GM12878 (cell line): ENCODE results near the gene SLC39A11.

Experiments used
- EGR1 ChIP-seq, 2 experiments: IDR thresholded peaks; 1 replicate in 1 of 2; 2 replicates in 1 of 2; pipeline ENCODE4 v1.6.1; 2011 to 2012; ENCODE audit warnings: low read depth in 2 of 2, low read length in 2 of 2, borderline replicate concordance in 1 of 2, mild to moderate bottlenecking in 1 of 2, moderate library complexity in 1 of 2
- IRF4 ChIP-seq: IDR thresholded peaks from 2 replicates; pipeline ENCODE4 v1.6.1; 2011; ENCODE audit warnings: low read depth, low read length
- MXI1 ChIP-seq: fragments of 150-350 bp; IDR thresholded peaks from 2 replicates; pipeline ENCODE4 v1.6.1; 2011; ENCODE audit warnings: low read depth, mild to moderate bottlenecking, inconsistent platforms, low read length, improper control_type of control experiment
- NRF1 ChIP-seq: conservative IDR thresholded peaks from 2 replicates; pipeline ENCODE4 v1.6.1; 2011; ENCODE audit warnings: mild to moderate bottlenecking, low read depth, low read length, improper control_type of control experiment
- RB1 ChIP-seq: fragments of 450-650 bp; formaldehyde crosslinking; IDR thresholded peaks from 2 replicates; pipeline ENCODE4 v1.6.1; 2017; ENCODE audit warnings: mild to moderate bottlenecking, borderline replicate concordance
- TARDBP ChIP-seq: IDR thresholded peaks from 2 replicates; pipeline ENCODE4 v1.6.1; 2016; ENCODE audit warnings: borderline replicate concordance
- TF ChIP-seq, protein P1 (sequence below), 3 experiments: IDR thresholded peaks in 2 of 3; conservative IDR thresholded peaks in 1 of 3; 2 replicates each; pipeline ENCODE4 v1.5.1; 2011; ENCODE audit warnings: low read depth in 3 of 3, low read length in 3 of 3, mild to moderate bottlenecking in 3 of 3, control low read depth in 2 of 3, moderate library complexity in 2 of 3, inconsistent platforms in 1 of 3, mixed read lengths in 1 of 3; ENCODE audit not compliant: control insufficient read depth in 2 of 3, insufficient read depth in 1 of 3; ENCODE audit errors: extremely low read depth in 1 of 3
- TF ChIP-seq, protein P2 (sequence below): IDR thresholded peaks from 2 replicates; pipeline ENCODE4 v1.6.1; 2011; ENCODE audit warnings: mild to moderate bottlenecking, low read depth, low read length, moderate library complexity; ENCODE audit not compliant: insufficient replicate concordance

DNA sequence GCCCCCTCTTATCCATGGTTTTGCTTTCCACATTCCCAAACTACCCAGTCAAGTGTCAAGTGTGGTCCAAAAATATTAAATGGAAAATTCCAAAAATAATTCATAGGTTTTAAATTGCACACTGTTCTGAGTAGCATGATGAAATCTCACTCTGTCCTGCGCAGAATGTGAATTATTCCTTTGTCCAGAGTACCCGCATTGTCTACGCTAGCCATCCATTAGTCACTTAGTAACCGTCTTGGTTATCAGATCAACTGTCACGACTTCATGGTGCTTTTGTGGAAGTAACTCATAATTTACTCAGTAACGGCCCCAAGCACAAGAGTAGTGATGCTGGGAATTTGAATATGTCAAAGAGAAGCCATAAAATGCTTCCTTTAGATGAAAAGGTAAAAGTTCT is 94.9 kb downstream of the SLC39A11 start:
- no peak for TF ChIP-seq NRF1
- no peak for TF ChIP-seq MXI1
- no peak for TF ChIP-seq RB1
- TF ChIP-seq EGR1 (IDR thresholded peaks at IDR 0.05; ENCODE audit: borderline replicate concordance in 1 of 2, low read depth in 2 of 2, low read length in 2 of 2) = no peak
- TF ChIP-seq, protein P1, sequence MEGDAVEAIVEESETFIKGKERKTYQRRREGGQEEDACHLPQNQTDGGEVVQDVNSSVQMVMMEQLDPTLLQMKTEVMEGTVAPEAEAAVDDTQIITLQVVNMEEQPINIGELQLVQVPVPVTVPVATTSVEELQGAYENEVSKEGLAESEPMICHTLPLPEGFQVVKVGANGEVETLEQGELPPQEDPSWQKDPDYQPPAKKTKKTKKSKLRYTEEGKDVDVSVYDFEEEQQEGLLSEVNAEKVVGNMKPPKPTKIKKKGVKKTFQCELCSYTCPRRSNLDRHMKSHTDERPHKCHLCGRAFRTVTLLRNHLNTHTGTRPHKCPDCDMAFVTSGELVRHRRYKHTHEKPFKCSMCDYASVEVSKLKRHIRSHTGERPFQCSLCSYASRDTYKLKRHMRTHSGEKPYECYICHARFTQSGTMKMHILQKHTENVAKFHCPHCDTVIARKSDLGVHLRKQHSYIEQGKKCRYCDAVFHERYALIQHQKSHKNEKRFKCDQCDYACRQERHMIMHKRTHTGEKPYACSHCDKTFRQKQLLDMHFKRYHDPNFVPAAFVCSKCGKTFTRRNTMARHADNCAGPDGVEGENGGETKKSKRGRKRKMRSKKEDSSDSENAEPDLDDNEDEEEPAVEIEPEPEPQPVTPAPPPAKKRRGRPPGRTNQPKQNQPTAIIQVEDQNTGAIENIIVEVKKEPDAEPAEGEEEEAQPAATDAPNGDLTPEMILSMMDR (IDR thresholded peaks at IDR 0.05 in 2 of 3, conservative IDR thresholded peaks at IDR 0.05 in 1 of 3; ENCODE audit: control insufficient read depth in 2 of 3, extremely low read depth in 1 of 3, insufficient read depth in 1 of 3, low read depth in 3 of 3, low read length in 3 of 3) = no peak
- TF ChIP-seq, protein P2, sequence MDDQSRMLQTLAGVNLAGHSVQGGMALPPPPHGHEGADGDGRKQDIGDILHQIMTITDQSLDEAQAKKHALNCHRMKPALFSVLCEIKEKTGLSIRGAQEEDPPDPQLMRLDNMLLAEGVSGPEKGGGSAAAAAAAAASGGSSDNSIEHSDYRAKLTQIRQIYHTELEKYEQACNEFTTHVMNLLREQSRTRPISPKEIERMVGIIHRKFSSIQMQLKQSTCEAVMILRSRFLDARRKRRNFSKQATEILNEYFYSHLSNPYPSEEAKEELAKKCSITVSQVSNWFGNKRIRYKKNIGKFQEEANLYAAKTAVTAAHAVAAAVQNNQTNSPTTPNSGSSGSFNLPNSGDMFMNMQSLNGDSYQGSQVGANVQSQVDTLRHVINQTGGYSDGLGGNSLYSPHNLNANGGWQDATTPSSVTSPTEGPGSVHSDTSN = no peak
- no peak for TF ChIP-seq TARDBP
- no peak for TF ChIP-seq IRF4
